Activated CD4-positive, alpha-beta T cell treated with anti-CD3 and anti-CD28 coated beads, Interleukin-2, Interleukin-4, amounts not matched to agents 100 ng/mL and 50 ng/mL, durations not matched to agents 16 hours and 8 hours (primary cell): ENCODE measurements around the gene PDXK.

ENCODE experiments used
- DNase-seq: peaks from one replicate; pipeline ENCODE4 v3.0.0-alpha.2; 2020; ENCODE audit warnings: low spot score

PDXK gene

GRCh38 chr21:43783098-43783700, 64.3 kb downstream of the PDXK start:
- no peak for DNase-seq

GRCh38 chr21:43785134-43785533, 66.2 kb downstream of the PDXK start:
- DNase-seq: no peak

DNA sequence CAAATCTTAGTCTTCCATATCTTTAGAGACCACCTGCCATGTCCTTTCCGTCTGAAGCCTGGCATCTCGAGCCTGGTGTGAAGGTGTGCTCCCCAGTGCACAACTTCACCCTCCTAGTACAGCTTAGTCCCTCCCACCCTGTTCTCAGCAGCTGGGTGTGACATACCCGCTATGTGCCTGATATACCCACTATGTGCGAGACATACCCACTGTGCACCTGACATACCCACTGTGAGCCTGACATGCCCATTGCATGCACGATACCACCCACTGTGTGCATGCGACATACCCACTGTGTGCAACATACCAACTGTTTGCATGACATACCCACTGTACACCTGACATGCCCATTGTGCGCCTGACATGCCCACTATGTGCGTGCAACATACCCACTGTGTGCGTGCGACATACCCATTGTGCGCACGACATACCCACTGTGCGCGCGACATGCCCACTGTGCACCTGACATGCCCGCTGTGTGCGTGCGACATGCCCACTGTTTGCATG, 67.4 kb downstream of the PDXK start:
- DNase-seq: no peak

DNA sequence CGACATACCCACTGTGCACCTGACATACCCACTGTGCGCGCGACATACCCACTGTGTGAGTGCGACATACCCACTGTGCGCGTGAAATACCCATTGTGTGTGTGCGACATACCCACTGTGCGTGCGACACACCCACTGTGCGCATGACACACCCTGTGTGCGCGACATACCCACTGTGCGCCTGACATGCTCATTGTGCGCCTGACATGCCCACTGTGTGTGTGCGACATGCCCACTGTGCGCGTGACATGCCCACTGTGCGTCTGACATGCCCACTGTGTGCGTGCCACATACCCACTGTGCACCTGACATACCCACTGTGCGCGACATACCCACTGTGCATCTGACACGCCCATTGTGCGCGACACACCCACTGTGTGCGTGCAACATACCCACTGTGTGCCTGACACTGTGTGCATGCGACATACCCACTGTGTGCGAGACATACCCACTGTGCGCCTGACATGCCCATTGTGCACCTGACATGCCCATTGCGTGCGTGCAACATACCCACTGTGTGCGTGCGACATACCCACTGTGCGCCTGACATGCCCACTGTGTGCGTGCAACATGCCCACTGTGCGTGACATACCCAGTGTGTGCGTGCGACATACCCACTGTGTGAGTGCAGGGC, 68.0 kb downstream of the PDXK start:
- no peak for DNase-seq

- DNase-seq: peak; percentile 94
Measured at GRCh38 chr21:43789276-43790009, 70.5 kb downstream of the PDXK start, which contains the start of gene RRP1. Gene RRP1, plus strand, starts transcription at chr21:43789577. Its CDS starts 53 bp downstream, at chr21:43789630.

DNA sequence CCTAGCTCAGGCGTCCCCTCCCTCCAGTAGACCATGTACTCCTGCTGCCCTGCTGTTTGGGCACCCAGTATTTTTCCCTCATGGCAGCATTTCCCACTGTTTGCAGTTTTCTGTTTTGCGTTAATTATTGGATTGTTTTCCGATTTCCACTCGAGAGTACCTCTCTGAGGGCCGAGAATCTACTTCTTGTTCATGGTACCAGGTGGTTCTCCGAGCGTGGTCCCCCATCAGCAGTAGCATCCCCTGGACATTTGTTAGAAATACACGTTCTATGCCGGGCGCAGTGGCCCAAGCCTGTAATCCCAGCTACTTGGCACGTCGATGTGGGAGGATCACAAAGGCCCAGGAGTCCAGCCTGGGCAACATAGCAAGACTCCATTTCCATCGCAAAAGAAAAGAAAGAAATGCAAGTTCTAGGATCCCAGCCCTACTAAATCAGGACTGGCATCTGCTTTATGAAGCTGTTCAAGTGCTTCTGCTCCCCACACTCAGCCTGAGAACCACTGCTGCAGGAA, 71.1 kb downstream of the PDXK start:
- DNase-seq: no peak

DNA sequence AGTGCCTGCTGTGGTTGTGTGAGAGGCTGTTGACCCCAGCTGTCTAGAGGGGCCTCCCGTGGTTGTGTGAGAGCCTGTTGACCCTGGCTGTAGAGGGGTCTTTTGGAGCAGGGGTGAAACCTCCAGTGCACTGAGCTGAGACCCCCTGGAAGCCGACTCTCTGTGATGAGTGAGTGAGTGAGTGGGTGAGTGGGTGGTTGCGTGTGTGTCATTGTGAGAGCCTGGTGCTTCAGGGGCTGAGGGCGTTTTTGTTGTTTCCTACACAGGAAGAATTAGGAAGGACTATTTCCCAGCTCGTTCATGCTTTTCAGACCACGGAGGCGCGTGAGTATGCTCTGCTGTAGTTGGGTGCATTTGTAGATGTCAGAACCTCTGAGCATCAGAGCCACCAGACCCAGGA, 73.5 kb downstream of the PDXK start:
- no peak for DNase-seq

GRCh38 chr21:43793243-43793642, 74.3 kb downstream of the PDXK start:
- no peak for DNase-seq

- no peak for DNase-seq
Measured at GRCh38 chr21:43794311-43794710, 75.4 kb downstream of the PDXK start.

GRCh38 chr21:43794857-43795256, 75.9 kb downstream of the PDXK start:
- DNase-seq: no peak

GRCh38 chr21:43797415-43797814, 78.5 kb downstream of the PDXK start:
- DNase-seq: no peak

- DNase-seq: no peak
Measured at GRCh38 chr21:43797925-43798715, 79.2 kb downstream of the PDXK start.

DNA sequence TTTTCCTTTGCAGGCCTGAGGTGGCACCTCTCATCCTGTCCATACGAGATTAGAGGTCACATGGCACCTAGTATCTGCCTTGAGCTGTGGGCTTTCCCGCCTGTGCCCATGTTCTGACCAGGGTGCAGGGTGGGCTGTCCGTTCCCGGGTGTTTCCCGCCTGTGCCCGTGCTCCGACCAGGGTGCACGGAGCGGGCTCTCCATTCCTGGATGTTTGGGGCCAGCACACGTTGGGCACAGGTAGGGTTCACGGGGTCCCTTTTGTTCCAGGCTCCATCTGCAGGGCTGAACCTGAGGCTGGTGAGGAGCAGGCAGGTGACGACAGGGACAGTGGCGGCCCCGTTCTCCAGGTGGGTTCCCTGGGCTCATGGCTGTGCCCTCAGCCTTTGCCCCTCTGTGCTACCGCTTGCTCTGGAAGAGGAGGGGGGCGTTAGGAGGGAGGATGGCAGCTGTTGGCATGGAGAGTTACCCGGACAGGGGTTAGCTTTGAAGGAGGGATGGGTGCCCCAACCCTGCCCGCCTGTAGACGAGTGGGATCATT, 80.4 kb downstream of the PDXK start:
- no peak for DNase-seq

DNA sequence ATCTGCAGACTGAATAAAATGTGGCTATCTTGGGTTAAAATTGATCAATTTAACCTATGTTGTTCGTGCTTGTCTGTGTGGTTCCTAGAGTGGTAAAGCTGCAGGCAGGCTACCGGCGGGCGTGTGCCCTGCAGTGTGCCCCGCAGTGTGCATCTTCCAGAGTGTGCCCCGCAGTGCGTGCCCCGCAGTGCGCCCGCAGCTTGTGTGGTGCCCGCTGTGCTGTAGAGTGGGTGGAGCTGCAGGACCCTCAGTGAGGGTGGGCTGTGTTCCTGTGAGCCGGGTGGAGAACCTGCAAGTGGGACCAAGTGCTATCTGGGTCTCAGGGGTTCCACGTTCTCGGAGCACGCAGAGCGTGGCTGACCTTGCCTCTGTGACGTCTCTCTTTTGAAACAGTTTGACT, 81.2 kb downstream of the PDXK start:
- no peak for DNase-seq

- no peak for DNase-seq
Measured at GRCh38 chr21:43800566-43800965, 81.6 kb downstream of the PDXK start.

DNA sequence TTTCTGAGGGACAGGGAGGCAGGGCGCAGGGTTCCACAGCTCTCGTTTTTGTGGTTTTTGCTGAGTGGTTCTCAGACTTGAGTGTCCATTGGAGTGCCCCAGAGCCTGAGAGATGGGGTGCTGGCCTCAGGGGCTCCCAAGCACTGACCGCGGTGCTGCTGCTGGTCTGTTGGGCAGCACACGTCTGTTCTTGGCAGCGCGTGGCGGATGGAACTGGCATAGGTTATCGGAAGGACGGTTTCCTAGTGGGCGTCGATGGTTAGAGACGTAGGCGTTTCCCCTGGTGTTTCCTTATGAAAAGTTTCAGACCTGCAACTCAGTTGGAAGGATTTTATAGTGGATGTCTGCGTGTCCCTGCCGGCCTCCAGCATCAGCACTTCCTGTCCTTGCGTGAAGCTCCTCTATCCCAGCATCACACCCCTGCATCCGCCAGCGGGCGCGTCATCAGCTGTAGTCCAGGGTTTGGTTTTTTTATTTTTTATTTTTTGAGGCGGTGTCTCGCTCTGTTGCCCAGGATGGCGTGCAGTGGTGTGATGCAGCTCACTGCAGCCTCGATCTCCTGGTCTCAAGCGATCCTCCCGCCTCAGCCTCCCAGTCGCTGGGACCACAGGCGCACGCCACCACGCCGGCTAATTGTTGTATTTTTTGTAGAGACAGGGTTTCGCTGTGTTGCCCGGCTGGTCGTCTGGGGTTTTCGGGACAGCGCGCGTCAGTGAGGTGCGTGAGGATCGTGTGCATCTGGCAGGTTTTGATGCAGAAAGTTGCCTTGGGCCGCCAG, 82.3 kb downstream of the PDXK start:
- DNase-seq: no peak

- DNase-seq: no peak
Measured at GRCh38 chr21:43802713-43803313, 83.9 kb downstream of the PDXK start.

DNA sequence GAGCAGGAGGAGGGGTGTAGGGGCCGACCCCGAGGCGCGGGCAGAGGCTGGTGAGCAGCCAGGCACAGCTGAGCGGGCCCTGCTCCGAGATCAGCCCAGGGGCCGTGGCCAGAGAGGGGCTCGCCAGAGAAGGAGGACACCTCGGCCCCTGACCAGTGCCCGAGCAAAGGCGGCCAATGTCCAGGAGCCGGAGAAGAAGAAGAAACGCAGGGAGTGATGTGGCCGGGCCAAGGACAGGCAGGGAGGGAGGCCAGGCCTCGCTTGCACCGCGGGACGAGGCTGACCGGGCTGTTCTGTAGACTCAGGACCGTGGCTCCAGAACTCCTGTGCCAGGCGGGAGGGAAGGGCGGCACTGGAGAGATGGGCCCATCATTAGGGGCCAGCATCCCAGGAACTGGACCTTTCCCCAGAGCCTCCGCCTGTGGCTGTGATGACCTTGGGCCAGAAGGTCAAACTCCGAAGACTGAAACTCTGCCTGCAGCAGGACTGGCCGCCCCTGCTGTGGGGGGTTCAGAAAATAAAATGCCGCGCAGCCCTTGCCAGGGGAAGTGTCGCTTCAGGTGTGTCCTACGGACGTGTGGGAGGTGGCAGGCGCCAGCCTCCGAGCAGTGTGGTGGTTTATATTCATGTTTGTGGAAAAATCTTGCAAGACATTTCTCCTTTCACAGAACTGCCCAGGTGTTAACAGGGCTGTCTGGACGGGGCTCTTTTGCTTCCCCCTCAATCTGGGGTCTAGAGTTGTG, 84.8 kb downstream of the PDXK start:
- no peak for DNase-seq

DNA sequence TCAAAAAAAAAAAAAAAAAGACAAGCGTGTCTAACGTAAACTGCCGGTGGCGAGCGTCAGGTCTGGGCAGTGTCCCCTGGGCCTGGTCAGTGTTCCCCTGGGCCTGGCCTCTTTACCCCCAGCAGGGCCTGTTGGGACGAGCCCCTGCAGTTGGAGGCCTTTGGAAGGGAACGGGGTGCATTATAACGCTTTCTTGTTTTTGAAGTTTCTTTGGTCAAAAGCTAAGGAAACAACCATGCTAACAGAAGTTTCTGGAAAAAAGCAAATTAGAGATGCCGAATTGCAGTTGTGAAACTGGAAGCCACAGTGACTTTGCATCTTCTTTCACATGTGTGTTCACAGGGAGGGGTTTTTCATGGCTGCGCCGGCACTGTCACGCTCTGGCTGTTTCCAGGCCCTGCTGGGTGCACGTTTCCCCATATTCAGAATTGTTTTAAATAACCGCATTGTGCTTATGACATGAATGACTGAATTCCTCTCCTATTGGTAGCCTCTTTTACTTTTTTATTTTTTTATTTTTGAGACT, 86.4 kb downstream of the PDXK start:
- no peak for DNase-seq
